ENCODE results near the gene TRPV5. TPM values are rescaled to one million over a fixed set of nuclear protein-coding genes. Genes with fewer than 3 reads are reported as not detected.

TRPV5 gene
- total and polyA plus RNA-seq, 2 of the 8 experiments (the other 6 are each of a cell fraction or from before 2014, with no cell fraction given): 0.03 TPM; not detected in 1

- Histone ChIP-seq H4K8ac (ENCODE audit: extremely low read depth, insufficient read depth, low read length) (no peak overlapping the region), H3K27ac (ENCODE audit: low read depth, low read length) (no peak overlapping the region), H2AK5ac (ENCODE audit: low read depth, low read length) (no peak overlapping the region), H3K56ac (replicated peaks; ENCODE audit: insufficient read length, low read depth, low read length) (no peak overlapping the region), H3K9me3 (ENCODE audit: insufficient read depth in 2 of 2, low read depth in 1 of 2, low read length in 1 of 2) (no peaks in the 10 kb centered on the region), H3K23me2 (ENCODE audit: low read depth, low read length) (no peaks in the 10 kb centered on the region; the same call in 1 of the 2 replicates), H3K79me1 (ENCODE audit: low read depth, low read length) (no peaks in the 10 kb centered on the region; the same call in 1 of the 2 replicates), H2BK120ac (replicated peaks; ENCODE audit: low read depth, low read length) (no peak overlapping the region), H3K4me2 (ENCODE audit: insufficient read depth in 1 of 2, low read depth in 2 of 2, low read length in 2 of 2) (no peak overlapping the region), H2BK5ac (ENCODE audit: low read depth, low read length) (0 out of 2 replicates have a peak overlapping the region, but pooled peaks have one; percentile 35), H4K20me1 (replicated peaks in 1 of 2; ENCODE audit: control insufficient read depth in 1 of 2, insufficient read depth in 2 of 2, low read length in 2 of 2) (no peaks in the 10 kb centered on the region), H2AFZ (ENCODE audit: low read length) (no peak overlapping the region), H4K5ac (ENCODE audit: insufficient read length, low read depth, low read length) (no peak overlapping the region), H4K91ac (replicated peaks; ENCODE audit: insufficient read length, low read length) (no peak overlapping the region), H3K4me3 (ENCODE audit: extremely low read depth in 1 of 4, insufficient read depth in 2 of 4, low read depth in 3 of 4, low read length in 4 of 4) (no peak overlapping the region), H3K9ac (replicated peaks in 1 of 4; ENCODE audit: extremely low read depth in 1 of 4, low read depth in 3 of 4, low read length in 3 of 4) (no peak overlapping the region), H3K4ac (replicated peaks; ENCODE audit: insufficient read length, low read depth, low read length) (no peak overlapping the region), H3K27me3 (replicated peaks in 1 of 4; ENCODE audit: control insufficient read depth in 3 of 4, extremely low read depth in 1 of 4, insufficient read depth in 3 of 4, low read length in 3 of 4) (no peaks in the 10 kb centered on the region), H3K36me3 (ENCODE audit: control insufficient read depth in 2 of 4, insufficient read depth in 4 of 4, low read length in 3 of 4) (no peaks in the 10 kb centered on the region), H3K4me1 (replicated peaks in 1 of 4; ENCODE audit: control insufficient read depth in 3 of 4, insufficient read depth in 4 of 4, low read length in 3 of 4) (peaks cover 0 to 5% (median 3%) of the 10 kb centered on the region in 4 experiments; a peak in 4 of 7 replicates), H2BK12ac (ENCODE audit: low read depth, low read length) (no peak overlapping the region), H2BK15ac (ENCODE audit: low read length) (no peak overlapping the region), H3K79me2 (ENCODE audit: control insufficient read depth in 1 of 2, insufficient read depth in 2 of 2, low read length in 2 of 2) (no peaks in the 10 kb centered on the region), H2BK20ac (ENCODE audit: low read length) (no peak overlapping the region), H3K23ac (ENCODE audit: insufficient read length) (no peak overlapping the region), H3K18ac (ENCODE audit: extremely low read depth, low read length) (no peak overlapping the region), H3K14ac (ENCODE audit: insufficient read length) (no peak overlapping the region)
- FAIRE-seq: no peak
- POLR2A ChIA-PET (ENCODE audit: partially characterized antibody): no interaction called here
- WGBS, 2 experiments (ENCODE audit: extremely low coverage in 1 of 2, insufficient coverage in 1 of 2, insufficient read length in 1 of 2, insufficient replicate concordance in 2 of 2, low coverage in 1 of 2, low lambda C conversion rate in 2 of 2, missing lambda C conversion rate in 1 of 2): 86% methylated on average over 26 of the region's 31 CpGs; no CpG with 5 or more reads in 1 of the 2 experiments
- TF ChIP-seq JUND (IDR thresholded peaks at IDR 0.05; ENCODE audit: low read length) (no peak), CTBP2 (IDR thresholded peaks at IDR 0.05; ENCODE audit: borderline replicate concordance, insufficient read depth, insufficient read length, low read length) (no peak)
- DNase-seq (ENCODE audit: low read depth in 1 of 2, low spot score in 2 of 2): peak in 1 of 2 experiments; percentile 43
- CTCF ChIA-PET (ENCODE audit: partially characterized antibody): interaction anchor here (0.5 to 13.9 kb wide), 14 partner anchors 9 to 482 kb away, joined by 3 to 107 read pairs (median 3); partner anchors contain the start of gene EPHB6
These were observed 65.2 kb downstream of the TRPV5 start for GRCh38 chr7:142868188-142868985.

Measured in H1 (cell line).